ENCODE measurements around the gene PTPRE.

The PTPRE gene

GRCh38 chr10:128017822-128018221 is 110.9 kb downstream of the PTPRE start:
- peaks cover 8% of the 10 kb centered on the region for H3K27me3 Mint-ChIP-seq (ENCODE audit: low read depth, poor library complexity)
- peaks cover 5% of the 10 kb centered on the region for H3K9me3 Mint-ChIP-seq
- TF ChIP-seq CTCF (IDR thresholded peaks at IDR 0.05): no peak
- DNase-seq: no peak
- no peaks in the 10 kb centered on the region for H3K36me3 Mint-ChIP-seq (ENCODE audit: low read depth)
- H3K4me3 Mint-ChIP-seq: no peak overlapping the region
- H3K4me1 Mint-ChIP-seq: no peaks in the 10 kb centered on the region
- H3K27ac Mint-ChIP-seq: no peak overlapping the region

GRCh38 chr10:128018236-128018635 is 111.3 kb downstream of the PTPRE start:
- Mint-ChIP-seq H3K9me3 (peaks cover 1% of the 10 kb centered on the region), H3K4me1 (no peaks in the 10 kb centered on the region), H3K36me3 (ENCODE audit: low read depth) (no peaks in the 10 kb centered on the region), H3K27ac (no peak overlapping the region), H3K27me3 (ENCODE audit: low read depth, poor library complexity) (peaks cover 8% of the 10 kb centered on the region), H3K4me3 (no peak overlapping the region)
- no peak for TF ChIP-seq CTCF (IDR thresholded peaks at IDR 0.05)
- DNase-seq: no peak

- no peaks in the 10 kb centered on the region for H3K36me3 Mint-ChIP-seq (ENCODE audit: low read depth)
- no peak for TF ChIP-seq CTCF (IDR thresholded peaks at IDR 0.05)
- DNase-seq: no peak
- peaks cover 8% of the 10 kb centered on the region for H3K27me3 Mint-ChIP-seq (ENCODE audit: low read depth, poor library complexity)
- no peak overlapping the region for H3K4me3 Mint-ChIP-seq
- H3K4me1 Mint-ChIP-seq: no peaks in the 10 kb centered on the region
- no peaks in the 10 kb centered on the region for H3K9me3 Mint-ChIP-seq
- H3K27ac Mint-ChIP-seq: no peak overlapping the region
Measured at GRCh38 chr10:128018691-128019090, 111.8 kb downstream of the PTPRE start.

- no peak overlapping the region for H3K4me3 Mint-ChIP-seq
- TF ChIP-seq CTCF (IDR thresholded peaks at IDR 0.05): no peak
- peaks cover 7% of the 10 kb centered on the region for H3K4me1 Mint-ChIP-seq
- DNase-seq: no peak
- H3K27ac Mint-ChIP-seq: no peak overlapping the region
- no peaks in the 10 kb centered on the region for H3K9me3 Mint-ChIP-seq
- H3K36me3 Mint-ChIP-seq (ENCODE audit: low read depth): no peaks in the 10 kb centered on the region
- H3K27me3 Mint-ChIP-seq (ENCODE audit: low read depth, poor library complexity): peaks cover 3% of the 10 kb centered on the region
Measured at GRCh38 chr10:128022261-128023196, 115.6 kb downstream of the PTPRE start.

GRCh38 chr10:128024426-128024825 is 117.5 kb downstream of the PTPRE start:
- H3K36me3 Mint-ChIP-seq (ENCODE audit: low read depth): no peaks in the 10 kb centered on the region
- no peak for TF ChIP-seq CTCF (IDR thresholded peaks at IDR 0.05)
- no peak overlapping the region for H3K27ac Mint-ChIP-seq
- H3K9me3 Mint-ChIP-seq: no peaks in the 10 kb centered on the region
- peaks cover 3% of the 10 kb centered on the region for H3K27me3 Mint-ChIP-seq (ENCODE audit: low read depth, poor library complexity)
- DNase-seq: no peak
- no peak overlapping the region for H3K4me3 Mint-ChIP-seq
- H3K4me1 Mint-ChIP-seq: peaks cover 13% of the 10 kb centered on the region

GRCh38 chr10:128025437-128025836 is 118.5 kb downstream of the PTPRE start:
- no peak overlapping the region for H3K4me3 Mint-ChIP-seq
- peaks cover 23% of the 10 kb centered on the region for H3K4me1 Mint-ChIP-seq
- no peak for TF ChIP-seq CTCF (IDR thresholded peaks at IDR 0.05)
- H3K27me3 Mint-ChIP-seq (ENCODE audit: low read depth, poor library complexity): peaks cover 3% of the 10 kb centered on the region
- H3K36me3 Mint-ChIP-seq (ENCODE audit: low read depth): no peaks in the 10 kb centered on the region
- no peak overlapping the region for H3K27ac Mint-ChIP-seq
- no peaks in the 10 kb centered on the region for H3K9me3 Mint-ChIP-seq
- DNase-seq: no peak
